ENCODE measurements around the gene CASP7.

The CASP7 gene

GRCh38 chr10:113712755-113713639, 33.3 kb downstream of the CASP7 start:
- DNase-seq, result no peak

DNA sequence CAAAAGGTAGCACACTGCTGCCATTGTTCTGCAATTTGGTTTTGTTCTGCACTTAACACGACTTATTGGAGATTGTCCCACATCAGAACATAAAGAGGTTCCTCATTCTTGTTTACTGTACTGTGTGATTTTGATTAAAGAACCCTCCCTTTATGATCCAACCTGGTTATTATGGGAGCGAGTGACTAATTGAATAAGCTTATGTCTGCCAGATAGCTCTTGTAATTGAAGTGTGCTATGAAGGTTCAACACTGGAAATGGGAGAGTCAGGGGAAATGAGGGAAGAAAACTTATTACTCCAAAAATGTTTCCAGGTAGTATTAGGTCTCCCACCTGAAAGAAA, 33.9 kb downstream of the CASP7 start:
- no peak for DNase-seq

GRCh38 chr10:113716109-113716910, 36.6 kb downstream of the CASP7 start:
- DNase-seq, result no peak

- no peak for DNase-seq
Measured at GRCh38 chr10:113718969-113719822, 39.5 kb downstream of the CASP7 start.

DNA sequence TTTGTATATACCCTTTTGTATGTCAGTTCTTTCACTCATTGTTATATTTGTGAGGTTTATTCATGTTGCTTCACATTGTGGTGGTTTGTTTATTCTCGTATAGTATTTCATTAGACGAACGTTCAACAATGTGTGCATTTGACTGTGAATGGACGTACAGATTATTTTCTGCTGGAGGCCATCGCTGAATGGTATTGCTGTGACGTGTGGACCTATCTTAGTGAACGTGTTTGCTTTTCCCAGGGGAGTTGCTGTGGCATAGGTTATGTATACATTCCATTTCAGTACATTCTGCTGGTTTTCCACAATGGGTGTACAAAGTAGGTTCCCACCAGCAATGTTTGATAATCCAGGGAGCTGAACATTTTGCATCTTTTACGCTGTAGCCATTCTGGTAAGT, 40.7 kb downstream of the CASP7 start:
- no peak for DNase-seq

- DNase-seq, result no peak
Measured at GRCh38 chr10:113732160-113732881, 52.6 kb downstream of the CASP7 start.

- DNase-seq, result no peak
Measured at GRCh38 chr10:113732966-113733365, 53.3 kb downstream of the CASP7 start.

DNA sequence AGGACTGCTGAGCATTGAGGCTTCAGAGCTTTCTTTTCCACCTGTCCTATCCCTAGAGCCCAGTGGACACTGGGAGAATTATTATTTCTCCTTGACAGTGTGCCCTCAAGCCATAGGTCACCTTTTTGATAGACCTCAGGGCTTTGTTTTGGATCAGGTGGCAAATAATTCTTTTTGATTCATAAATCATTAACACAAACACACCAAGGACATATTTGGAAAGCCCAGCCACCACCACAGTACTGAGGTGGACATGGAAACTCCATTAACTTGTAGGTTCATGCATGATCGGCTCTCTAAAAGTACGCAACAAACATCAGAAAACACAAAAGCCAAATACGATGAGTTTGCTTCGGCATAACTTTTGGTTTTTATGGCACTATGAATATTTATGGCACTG, 53.9 kb downstream of the CASP7 start:
- no peak for DNase-seq

GRCh38 chr10:113735913-113736312, 56.2 kb downstream of the CASP7 start:
- DNase-seq, result no peak

- DNase-seq, result no peak
Measured at GRCh38 chr10:113736576-113736975, 56.9 kb downstream of the CASP7 start.

DNA sequence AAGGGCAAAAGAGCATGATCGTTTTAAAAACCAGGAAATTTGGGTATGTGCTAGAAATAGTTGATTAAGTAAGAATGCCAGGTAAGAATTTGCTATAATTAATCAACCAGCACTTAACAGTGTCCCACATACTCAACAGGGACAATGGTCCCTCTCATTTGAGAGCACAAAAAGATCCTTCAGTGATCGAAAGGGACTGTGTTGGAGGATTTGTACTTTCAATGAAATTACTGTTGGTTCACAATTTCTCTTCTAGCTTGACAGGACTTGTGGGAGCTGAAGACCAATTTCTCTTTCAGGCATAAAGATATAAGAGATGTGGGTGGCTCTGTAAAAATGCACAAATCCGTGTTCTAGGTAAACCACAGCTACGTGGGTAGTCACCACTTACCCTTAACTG, 59.3 kb downstream of the CASP7 start:
- no peak for DNase-seq

GRCh38 chr10:113739577-113739976, 59.9 kb downstream of the CASP7 start:
- DNase-seq, result no peak

DNA sequence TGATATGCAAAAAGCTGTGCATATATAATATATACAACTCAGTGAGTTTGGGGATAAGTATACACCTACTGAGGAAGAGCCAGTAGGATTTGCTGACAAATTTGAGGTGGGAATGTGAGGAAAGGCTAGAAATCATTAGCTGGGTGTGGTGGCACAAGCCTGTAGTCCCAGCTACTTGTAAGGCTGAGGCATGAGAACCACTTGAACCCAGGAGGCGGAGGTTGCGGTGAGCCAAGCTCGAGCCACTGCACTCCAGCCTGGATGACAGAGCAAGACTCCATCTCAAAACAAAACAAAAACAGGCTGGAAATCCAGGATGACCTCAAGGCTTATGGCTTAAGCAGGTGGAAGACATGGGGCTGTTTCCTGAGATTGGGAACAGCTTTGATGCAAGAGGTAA, 61.1 kb downstream of the CASP7 start:
- DNase-seq, result no peak

- no peak for DNase-seq
Measured at GRCh38 chr10:113742466-113742865, 62.8 kb downstream of the CASP7 start.

DNA sequence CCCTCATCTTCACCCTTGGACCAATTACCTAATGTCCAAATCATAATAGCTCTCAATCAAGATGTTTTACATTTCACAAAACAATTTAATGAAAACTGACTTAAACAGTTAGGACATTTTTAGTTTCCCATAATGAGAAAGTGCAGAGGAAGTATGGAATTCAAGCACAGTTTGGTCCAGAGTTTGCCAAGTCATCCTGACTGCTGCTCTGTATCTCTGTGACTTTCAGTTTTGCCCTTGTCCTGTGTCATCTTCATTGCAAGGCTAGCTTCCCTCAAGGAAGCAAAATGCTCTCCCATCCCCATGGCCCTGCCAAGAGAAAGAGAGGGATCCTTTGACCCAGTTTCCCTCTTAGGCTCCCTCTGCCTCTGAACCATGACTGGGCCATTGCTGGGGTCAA, 63.9 kb downstream of the CASP7 start:
- no peak for DNase-seq

DNA sequence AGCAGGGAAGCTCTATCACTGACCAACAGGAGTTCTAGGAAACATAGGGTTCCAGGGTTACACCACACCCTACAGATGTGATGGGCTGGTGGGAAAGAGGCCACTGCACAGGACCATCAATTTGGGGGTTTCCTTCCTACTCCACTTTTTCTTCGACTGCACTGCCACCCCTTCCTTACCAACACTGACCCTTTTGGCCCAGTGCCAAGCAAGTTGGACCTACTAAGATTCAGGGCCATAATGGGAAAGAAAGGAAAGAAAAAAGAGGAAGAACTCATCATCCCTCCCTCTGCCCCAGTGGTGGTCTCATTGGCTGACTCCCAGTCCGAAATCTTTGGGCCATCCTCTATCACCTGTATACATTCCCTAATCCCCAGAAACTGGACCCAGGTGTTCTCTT, 65.7 kb downstream of the CASP7 start:
- no peak for DNase-seq

DNA sequence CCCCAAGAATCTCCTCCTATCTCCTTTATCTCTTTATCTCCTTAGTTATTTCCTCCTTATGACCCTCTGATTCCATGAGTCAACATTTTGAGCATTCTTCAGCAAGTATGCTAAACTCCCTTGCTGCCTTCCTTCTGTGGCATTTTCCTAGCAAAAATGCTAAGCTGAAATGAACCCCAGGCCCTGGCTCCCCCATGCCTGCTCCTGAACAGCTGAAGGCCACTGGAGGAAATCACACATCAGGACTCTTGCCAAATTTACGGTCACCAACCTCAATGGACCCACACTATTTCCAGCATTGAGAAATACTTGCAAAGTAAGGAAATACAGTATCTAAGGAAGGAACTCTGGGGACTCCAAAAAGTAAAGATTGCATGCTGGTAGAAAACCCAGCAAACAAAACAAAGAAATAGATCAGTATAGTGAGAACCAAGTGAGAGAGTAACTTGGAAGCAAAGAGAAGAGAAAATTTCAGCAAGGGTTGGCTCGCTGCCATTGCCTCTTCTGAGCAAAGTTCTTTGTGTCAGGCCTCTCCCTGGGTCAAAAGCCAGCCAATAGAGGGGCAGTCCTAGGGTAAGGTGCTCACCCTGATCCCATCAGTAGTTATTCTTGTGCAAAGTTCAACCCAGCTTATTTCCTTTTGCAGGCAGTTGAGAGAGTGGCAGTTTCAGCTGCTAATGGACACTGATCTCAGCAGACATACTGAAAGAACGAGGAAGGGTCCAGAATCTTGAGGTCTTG, 66.7 kb downstream of the CASP7 start:
- no peak for DNase-seq

DNA sequence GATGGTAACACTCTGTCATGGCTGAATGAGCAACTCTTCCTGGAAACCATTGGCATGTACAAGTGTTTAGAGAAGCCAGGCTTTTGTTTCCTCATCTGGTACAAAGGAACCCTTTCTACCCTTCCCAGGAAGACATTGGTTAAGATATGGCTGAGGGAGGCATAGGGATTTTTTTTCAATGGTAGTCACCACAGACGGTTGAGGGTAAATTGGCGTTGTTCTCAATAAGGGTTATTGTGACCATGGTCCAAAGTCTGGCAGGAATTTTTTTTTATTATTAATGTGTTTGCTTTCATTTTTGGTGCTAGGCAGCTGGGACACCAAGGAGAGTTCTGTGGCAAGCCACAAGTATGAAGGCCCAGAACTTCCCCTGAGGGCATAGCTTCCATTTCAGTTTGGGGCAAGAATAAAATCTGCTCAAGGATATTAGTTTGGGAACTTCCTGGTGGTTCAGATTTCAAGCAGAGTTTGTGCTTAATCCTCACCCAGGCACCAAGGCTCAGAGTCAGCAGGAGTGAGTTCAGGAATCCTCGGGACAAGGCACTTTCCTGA, 71.5 kb downstream of the CASP7 start, which contains the start of gene PLEKHS1:
Gene PLEKHS1 (plus strand): TSS at position 502 of the 552 bp plus-strand sequence. CDS start 3,596 bp downstream, outside the sequence.
- DNase-seq, result no peak

GRCh38 chr10:113752553-113752952, 72.8 kb downstream of the CASP7 start:
- DNase-seq, result no peak

GRCh38 chr10:113753020-113753692, 73.4 kb downstream of the CASP7 start:
- DNase-seq, result peak; percentile 22

GRCh38 chr10:113754125-113754524, 74.4 kb downstream of the CASP7 start:
- DNase-seq, result no peak
